ENCODE data around the gene BDH2.

BDH2 gene

GRCh38 chr4:103085555-103086196 lies 14.0 kb downstream of the BDH2 start:
- no peak overlapping the region for H3K4me3 ChIP-seq (ENCODE audit: low read depth, low read length)
- no peak for DNase-seq (ENCODE audit: low read depth)
- TF ChIP-seq CTCF (IDR thresholded peaks at IDR 0.05; ENCODE audit: low read depth, low read length) (no peak), MYC (IDR thresholded peaks at IDR 0.05; ENCODE audit: low read depth, low read length) (no peak), MAX (IDR thresholded peaks at IDR 0.05; ENCODE audit: low read depth, low read length) (no peak), POLR2A (IDR thresholded peaks at IDR 0.05; ENCODE audit: extremely low read depth, insufficient read length) (no peak)

- TF ChIP-seq MYC (IDR thresholded peaks at IDR 0.05; ENCODE audit: low read depth, low read length) (no peak), MAX (IDR thresholded peaks at IDR 0.05; ENCODE audit: low read depth, low read length) (no peak), POLR2A (IDR thresholded peaks at IDR 0.05; ENCODE audit: extremely low read depth, insufficient read length) (no peak), CTCF (IDR thresholded peaks at IDR 0.05; ENCODE audit: low read depth, low read length) (no peak)
- H3K4me3 ChIP-seq (ENCODE audit: low read depth, low read length) = no peak overlapping the region
- no peak for DNase-seq (ENCODE audit: low read depth)
Observed at GRCh38 chr4:103079621-103080020, 20.0 kb downstream of the BDH2 start.

- TF ChIP-seq POLR2A (IDR thresholded peaks at IDR 0.05; ENCODE audit: extremely low read depth, insufficient read length) (no peak), MYC (IDR thresholded peaks at IDR 0.05; ENCODE audit: low read depth, low read length) (no peak), MAX (IDR thresholded peaks at IDR 0.05; ENCODE audit: low read depth, low read length) (no peak), CTCF (IDR thresholded peaks at IDR 0.05; ENCODE audit: low read depth, low read length) (no peak)
- peak; percentile 72 for DNase-seq (ENCODE audit: low read depth)
- peak within 1 kb of the TSS; percentile 88 for H3K4me3 ChIP-seq (ENCODE audit: low read depth, low read length)
Observed at GRCh38 chr4:103076747-103077347, 22.8 kb downstream of the BDH2 start, which contains the start of gene SLC9B2. TSS of gene SLC9B2 (minus strand) at chr4:103076761. CDS start at chr4:103067550, 9,211 bp downstream.

GRCh38 chr4:103075894-103076746 lies 23.5 kb downstream of the BDH2 start:
- TF ChIP-seq POLR2A (IDR thresholded peaks at IDR 0.05; ENCODE audit: extremely low read depth, insufficient read length) (peak; percentile 9), MAX (IDR thresholded peaks at IDR 0.05; ENCODE audit: low read depth, low read length) (peak; percentile 74), CTCF (IDR thresholded peaks at IDR 0.05; ENCODE audit: low read depth, low read length) (no peak), MYC (IDR thresholded peaks at IDR 0.05; ENCODE audit: low read depth, low read length) (peak; percentile 88)
- peak; percentile 74 for DNase-seq (ENCODE audit: low read depth)
- H3K4me3 ChIP-seq (ENCODE audit: low read depth, low read length) = peak overlapping the region; percentile 88

- H3K4me3 ChIP-seq (ENCODE audit: low read depth, low read length) = peak overlapping the region; percentile 88
- TF ChIP-seq MYC (IDR thresholded peaks at IDR 0.05; ENCODE audit: low read depth, low read length) (no peak), CTCF (IDR thresholded peaks at IDR 0.05; ENCODE audit: low read depth, low read length) (no peak), MAX (IDR thresholded peaks at IDR 0.05; ENCODE audit: low read depth, low read length) (no peak), POLR2A (IDR thresholded peaks at IDR 0.05; ENCODE audit: extremely low read depth, insufficient read length) (no peak)
- peak; percentile 22 for DNase-seq (ENCODE audit: low read depth)
Observed at GRCh38 chr4:103075435-103075893, 24.2 kb downstream of the BDH2 start.
